Measurements from ENCODE around the gene KIF22.
"Not testable (repeated sequence)": the region's sequence is repeated elsewhere in the genome, so short reads cannot be mapped to it uniquely, and the experiment has no call there.

KIF22 gene

GRCh38 chr16:29767062-29767461, 23.5 kb upstream of the KIF22 start:
- DNase-seq: no peak

GRCh38 chr16:29769507-29769906, 21.0 kb upstream of the KIF22 start:
- no peak for DNase-seq

GRCh38 chr16:29770250-29770929, 20.2 kb upstream of the KIF22 start:
- no peak for DNase-seq

- DNase-seq: not testable (repeated sequence)
Observed at GRCh38 chr16:29772330-29772729, 18.2 kb upstream of the KIF22 start.

- DNase-seq: no peak
Observed at GRCh38 chr16:29774730-29775129, 15.8 kb upstream of the KIF22 start.

- DNase-seq: no peak
Observed at GRCh38 chr16:29775742-29776408, 14.7 kb upstream of the KIF22 start.

GRCh38 chr16:29777576-29778350, 12.8 kb upstream of the KIF22 start, which contains the start of gene ZG16:
Gene ZG16, plus strand, starts transcription at chr16:29778256. Its CDS starts 1,011 bp downstream, at chr16:29779267.
- DNase-seq: no peak

GRCh38 chr16:29779474-29779873, 11.1 kb upstream of the KIF22 start:
- DNase-seq: no peak

GRCh38 chr16:29783094-29783953, 7.2 kb upstream of the KIF22 start:
- DNase-seq: not testable (repeated sequence)

- DNase-seq: peak; percentile 67
Observed at GRCh38 chr16:29784157-29784556, 6.4 kb upstream of the KIF22 start.

GRCh38 chr16:29784901-29785500, 5.5 kb upstream of the KIF22 start:
- peak; percentile 91 for DNase-seq

- DNase-seq: not testable (repeated sequence)
Observed at GRCh38 chr16:29787155-29787554, 3.4 kb upstream of the KIF22 start.

GRCh38 chr16:29789775-29790182, 772 bp upstream of the KIF22 start:
- no peak for DNase-seq

- DNase-seq: no peak
Observed at GRCh38 chr16:29790949-29791844, 646 bp downstream of the KIF22 start.

GRCh38 chr16:29791845-29792807, 1.6 kb downstream of the KIF22 start:
- DNase-seq: no peak

GRCh38 chr16:29793153-29793552, 2.6 kb downstream of the KIF22 start:
- not testable (repeated sequence) for DNase-seq

- DNase-seq: no peak
Observed at GRCh38 chr16:29794231-29794710, 3.7 kb downstream of the KIF22 start.

- no peak for DNase-seq
Observed at GRCh38 chr16:29802416-29802935, 11.9 kb downstream of the KIF22 start.

- no peak for DNase-seq
Observed at GRCh38 chr16:29804020-29804419, 13.5 kb downstream of the KIF22 start.
